Astrocyte (in vitro differentiated cells and primary cell): Measurements from ENCODE around the gene DNAJB4. TPM values are rescaled to one million over a fixed set of nuclear protein-coding genes. Genes with fewer than 3 reads are reported as not detected.

ENCODE experiments used
- DNase-seq: peaks from one replicate; pipeline ENCODE4 v3.0.0-alpha.2; 2010; ENCODE audit warnings: low read depth
- FAIRE-seq: peaks from 2 replicates; lab custom pipeline; 2011; peaks lifted over from hg19 to GRCh38; lab: Jason Lieb, UNC
- H2AFZ ChIP-seq: 2 replicates; pipeline ENCODE4 v1.6.0; 2012; ENCODE audit warnings: low read depth, low read length, inconsistent platforms
- H3K27ac ChIP-seq: 2 replicates; pipeline ENCODE4 v1.5.1; 2011; ENCODE audit warnings: low read depth, low read length, inconsistent platforms
- H3K27me3 ChIP-seq: 2 replicates; pipeline ENCODE4 v1.6.0; 2011; ENCODE audit warnings: low read length, inconsistent platforms; ENCODE audit not compliant: insufficient read depth
- H3K36me3 ChIP-seq: 2 replicates; pipeline ENCODE4 v1.5.1; 2011; ENCODE audit warnings: low read length, inconsistent platforms; ENCODE audit not compliant: insufficient read depth
- H3K4me1 ChIP-seq: 2 replicates; pipeline ENCODE4 v1.5.1; 2011; ENCODE audit warnings: low read length, inconsistent platforms; ENCODE audit not compliant: insufficient read depth
- H3K4me2 ChIP-seq: 2 replicates; pipeline ENCODE4 v1.6.0; 2012; ENCODE audit warnings: low read length, inconsistent platforms
- H3K4me3 ChIP-seq: 2 replicates; pipeline ENCODE4 v1.5.1; 2011; ENCODE audit warnings: low read depth, mild to moderate bottlenecking, low read length, inconsistent platforms; ENCODE audit not compliant: insufficient read depth
- H3K79me2 ChIP-seq: 2 replicates; pipeline ENCODE4 v1.6.0; 2012; ENCODE audit warnings: mild to moderate bottlenecking, low read length, inconsistent platforms; ENCODE audit not compliant: insufficient read depth
- H3K9ac ChIP-seq: 2 replicates; pipeline ENCODE4 v1.6.0; 2012; ENCODE audit warnings: mild to moderate bottlenecking, low read length, inconsistent platforms
- H3K9me3 ChIP-seq: 2 replicates; pipeline ENCODE4 v1.5.1; 2012; ENCODE audit warnings: low read depth, mild to moderate bottlenecking, low read length, inconsistent platforms; ENCODE audit not compliant: insufficient read depth
- H4K20me1 ChIP-seq: 2 replicates; pipeline ENCODE4 v1.6.0; 2012; ENCODE audit warnings: low read length, inconsistent platforms; ENCODE audit not compliant: insufficient read depth
- H3K27ac Mint-ChIP-seq: one replicate; pipeline ENCODE4 v1.8.0; 2021; ENCODE audit warnings: mild to moderate bottlenecking, mixed read lengths; ENCODE audit not compliant: unreplicated experiment
- H3K27me3 Mint-ChIP-seq: one replicate; pipeline ENCODE4 v1.8.0; 2021; ENCODE audit warnings: low read depth, mixed read lengths; ENCODE audit not compliant: unreplicated experiment
- H3K36me3 Mint-ChIP-seq: one replicate; pipeline ENCODE4 v1.8.0; 2021; ENCODE audit warnings: low read depth, mixed read lengths; ENCODE audit not compliant: unreplicated experiment
- H3K4me1 Mint-ChIP-seq: one replicate; pipeline ENCODE4 v1.8.0; 2021; ENCODE audit warnings: low read depth, mixed read lengths; ENCODE audit not compliant: unreplicated experiment
- H3K4me3 Mint-ChIP-seq: one replicate; pipeline ENCODE4 v1.8.0; 2021; ENCODE audit warnings: mild to moderate bottlenecking, moderate library complexity, mixed read lengths; ENCODE audit not compliant: unreplicated experiment
- H3K9me3 Mint-ChIP-seq: one replicate; pipeline ENCODE4 v1.8.0; 2021; ENCODE audit warnings: mild to moderate bottlenecking, mixed read lengths; ENCODE audit not compliant: unreplicated experiment
- EZH2 ChIP-seq: IDR thresholded peaks from 2 replicates; pipeline ENCODE4 v1.6.1; 2012; ENCODE audit warnings: mild to moderate bottlenecking, low read length, inconsistent platforms; ENCODE audit not compliant: insufficient read depth
- total RNA-seq: library from RNA; stranded (reverse); gene quantifications from 2 replicates; pipeline ENCODE4 v1.2.1, GENCODE V29; 2021
- TF ChIP-seq, protein P1 (sequence below): IDR thresholded peaks from 2 replicates; pipeline ENCODE4 v1.5.1; 2011; ENCODE audit warnings: low read depth, mild to moderate bottlenecking, inconsistent platforms, low read length, moderate library complexity; ENCODE audit not compliant: insufficient read depth

The DNAJB4 gene
- total RNA-seq, 1 donor from 2014 or later = 58.6 TPM

DNA sequence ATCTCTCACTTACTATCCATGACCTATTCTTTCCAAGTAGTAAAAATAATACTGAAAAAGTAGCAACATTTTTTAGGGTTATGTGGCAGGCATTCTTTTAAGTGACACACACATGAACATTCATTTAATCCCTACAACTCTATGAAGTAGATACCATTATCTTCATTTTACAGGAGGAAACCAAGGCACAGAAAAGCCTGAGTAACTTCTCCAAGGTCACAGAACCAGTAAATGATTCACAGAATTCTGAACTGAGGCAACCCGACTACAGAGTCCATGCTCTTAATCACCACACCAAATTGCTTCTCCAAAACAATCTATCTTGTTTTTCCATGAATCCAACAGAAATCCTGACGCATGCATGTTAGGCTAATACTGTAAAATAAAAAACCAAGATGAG is 43.3 kb upstream of the DNAJB4 start:
- no peaks in the 10 kb centered on the region for H3K9me3 Mint-ChIP-seq
- no peak overlapping the region for H3K4me3 Mint-ChIP-seq
- no peak for FAIRE-seq
- TF ChIP-seq EZH2 = no peak
- TF ChIP-seq, protein P1, sequence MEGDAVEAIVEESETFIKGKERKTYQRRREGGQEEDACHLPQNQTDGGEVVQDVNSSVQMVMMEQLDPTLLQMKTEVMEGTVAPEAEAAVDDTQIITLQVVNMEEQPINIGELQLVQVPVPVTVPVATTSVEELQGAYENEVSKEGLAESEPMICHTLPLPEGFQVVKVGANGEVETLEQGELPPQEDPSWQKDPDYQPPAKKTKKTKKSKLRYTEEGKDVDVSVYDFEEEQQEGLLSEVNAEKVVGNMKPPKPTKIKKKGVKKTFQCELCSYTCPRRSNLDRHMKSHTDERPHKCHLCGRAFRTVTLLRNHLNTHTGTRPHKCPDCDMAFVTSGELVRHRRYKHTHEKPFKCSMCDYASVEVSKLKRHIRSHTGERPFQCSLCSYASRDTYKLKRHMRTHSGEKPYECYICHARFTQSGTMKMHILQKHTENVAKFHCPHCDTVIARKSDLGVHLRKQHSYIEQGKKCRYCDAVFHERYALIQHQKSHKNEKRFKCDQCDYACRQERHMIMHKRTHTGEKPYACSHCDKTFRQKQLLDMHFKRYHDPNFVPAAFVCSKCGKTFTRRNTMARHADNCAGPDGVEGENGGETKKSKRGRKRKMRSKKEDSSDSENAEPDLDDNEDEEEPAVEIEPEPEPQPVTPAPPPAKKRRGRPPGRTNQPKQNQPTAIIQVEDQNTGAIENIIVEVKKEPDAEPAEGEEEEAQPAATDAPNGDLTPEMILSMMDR = no peak
- H3K4me1 Mint-ChIP-seq = peaks cover 12% of the 10 kb centered on the region
- no peak overlapping the region for H3K4me2 ChIP-seq
- peak overlapping the region; percentile 11 for H3K9ac ChIP-seq
- H3K27ac Mint-ChIP-seq = no peak overlapping the region
- no peak overlapping the region for H2AFZ ChIP-seq
- H4K20me1 ChIP-seq = peaks cover 58% of the 10 kb centered on the region
- no peaks in the 10 kb centered on the region for H3K27me3 Mint-ChIP-seq
- no peaks in the 10 kb centered on the region for H3K9me3 ChIP-seq
- no peaks in the 10 kb centered on the region for H3K4me1 ChIP-seq
- H3K4me3 ChIP-seq = no peak overlapping the region
- peaks cover 94% of the 10 kb centered on the region for H3K36me3 ChIP-seq
- DNase-seq = no peak
- peak overlapping the region; percentile 2 for H3K27ac ChIP-seq
- peaks cover 32% of the 10 kb centered on the region for H3K36me3 Mint-ChIP-seq
- H3K27me3 ChIP-seq = no peaks in the 10 kb centered on the region
- peaks cover 93% of the 10 kb centered on the region for H3K79me2 ChIP-seq

DNA sequence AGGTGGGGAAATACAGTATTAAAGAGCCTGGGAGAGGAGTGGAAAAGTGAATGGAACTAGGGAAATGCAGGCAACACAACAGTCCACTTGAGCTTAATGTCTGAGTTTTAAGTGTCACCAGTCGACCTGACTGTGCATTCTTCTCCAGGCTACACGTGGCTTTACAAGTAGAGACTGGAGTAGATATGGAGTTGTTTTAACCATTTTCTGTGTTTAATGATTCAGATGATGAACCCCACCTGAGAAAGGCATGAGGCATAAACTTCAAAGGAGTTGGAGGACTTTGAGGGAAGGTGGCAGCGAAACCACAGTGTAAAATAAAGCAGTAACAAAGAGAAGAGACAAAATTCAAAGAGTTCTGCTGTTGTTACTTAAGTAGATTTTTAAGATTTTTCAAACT is 38.4 kb upstream of the DNAJB4 start:
- peaks cover 93% of the 10 kb centered on the region for H3K79me2 ChIP-seq
- no peaks in the 10 kb centered on the region for H3K9me3 ChIP-seq
- H3K9ac ChIP-seq = no peak overlapping the region
- no peak overlapping the region for H3K4me2 ChIP-seq
- Mint-ChIP-seq H3K36me3 (peaks cover 34% of the 10 kb centered on the region), H3K4me1 (peaks cover 19% of the 10 kb centered on the region), H3K27me3 (no peaks in the 10 kb centered on the region), H3K9me3 (no peaks in the 10 kb centered on the region), H3K27ac (peak overlapping the region; percentile 56), H3K4me3 (no peak overlapping the region)
- H3K27ac ChIP-seq = no peak overlapping the region
- no peaks in the 10 kb centered on the region for H3K27me3 ChIP-seq
- peaks cover 81% of the 10 kb centered on the region for H3K36me3 ChIP-seq
- no peaks in the 10 kb centered on the region for H3K4me1 ChIP-seq
- no peak for DNase-seq
- FAIRE-seq = no peak
- H2AFZ ChIP-seq = no peak overlapping the region
- TF ChIP-seq EZH2 = no peak
- TF ChIP-seq, protein P1 = no peak
- H3K4me3 ChIP-seq = no peak overlapping the region
- H4K20me1 ChIP-seq = peaks cover 68% of the 10 kb centered on the region

DNA sequence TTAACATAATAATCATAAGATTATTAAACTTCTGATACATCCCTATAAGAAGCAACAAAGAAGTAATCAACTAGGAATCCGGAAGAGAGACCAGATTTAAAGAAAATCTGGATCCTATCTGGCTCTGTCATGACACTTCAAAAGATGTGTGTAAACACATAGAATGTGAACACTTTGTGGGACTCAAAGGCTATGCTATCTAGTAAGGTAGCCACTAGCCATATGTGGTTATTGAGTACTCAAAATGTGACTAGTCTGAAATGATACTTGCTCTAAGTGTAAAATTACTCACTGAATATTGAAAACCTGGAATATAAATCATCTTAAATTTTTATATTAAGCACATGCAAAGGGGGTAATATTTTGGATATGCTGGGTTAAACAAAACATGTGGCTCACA is 34.5 kb upstream of the DNAJB4 start:
- H3K4me3 Mint-ChIP-seq = no peak overlapping the region
- no peak for TF ChIP-seq EZH2
- TF ChIP-seq, protein P1 = no peak
- peaks cover 4% of the 10 kb centered on the region for H3K4me1 ChIP-seq
- H3K27me3 ChIP-seq = no peaks in the 10 kb centered on the region
- no peak overlapping the region for H3K9ac ChIP-seq
- H3K9me3 Mint-ChIP-seq = no peaks in the 10 kb centered on the region
- H3K4me3 ChIP-seq = no peak overlapping the region
- no peak overlapping the region for H3K27ac ChIP-seq
- no peak overlapping the region for H3K27ac Mint-ChIP-seq
- no peaks in the 10 kb centered on the region for H3K27me3 Mint-ChIP-seq
- peaks cover 87% of the 10 kb centered on the region for H4K20me1 ChIP-seq
- peaks cover 14% of the 10 kb centered on the region for H3K4me1 Mint-ChIP-seq
- no peak overlapping the region for H3K4me2 ChIP-seq
- peaks cover 46% of the 10 kb centered on the region for H3K36me3 ChIP-seq
- FAIRE-seq (no peak), DNase-seq (no peak)
- H2AFZ ChIP-seq = no peak overlapping the region
- H3K79me2 ChIP-seq = peaks cover 95% of the 10 kb centered on the region
- no peaks in the 10 kb centered on the region for H3K9me3 ChIP-seq
- H3K36me3 Mint-ChIP-seq = peaks cover 19% of the 10 kb centered on the region
